HUES48 (cell line): Measurements from ENCODE around the gene HRAS.
A peak's percentile ranks its signal among the peaks of the same experiment; 100 is the strongest.
"Not testable (repeated sequence)": the region's sequence is repeated elsewhere in the genome, so short reads cannot be mapped to it uniquely, and the experiment has no call there.

ENCODE experiments used
- H3K27ac ChIP-seq: one replicate; pipeline ENCODE4 v1.7.0; 2013; ENCODE audit warnings: low read depth, low read length, inconsistent platforms
- H3K27me3 ChIP-seq: 2 replicates; pipeline ENCODE4 v1.6.1; 2013; ENCODE audit warnings: mild to moderate bottlenecking, low read length; ENCODE audit not compliant: control insufficient read depth, insufficient read depth
- H3K36me3 ChIP-seq: 2 replicates; pipeline ENCODE4 v1.6.1; 2013; ENCODE audit warnings: low read length; ENCODE audit not compliant: control insufficient read depth, insufficient read depth
- H3K4me1 ChIP-seq: 2 replicates; pipeline ENCODE4 v1.6.1; 2013; ENCODE audit warnings: mild to moderate bottlenecking, low read length; ENCODE audit not compliant: control insufficient read depth, insufficient read depth
- H3K4me3 ChIP-seq: 2 replicates; pipeline ENCODE4 v1.5.1; 2013; ENCODE audit warnings: mild to moderate bottlenecking, low read depth, low read length
- H3K9ac ChIP-seq: 2 replicates; pipeline ENCODE4 v1.6.1; 2013; ENCODE audit warnings: mild to moderate bottlenecking, low read depth, low read length, moderate library complexity
- H3K9me3 ChIP-seq: 2 replicates; pipeline ENCODE4 v1.6.1; 2013; ENCODE audit warnings: low read length; ENCODE audit not compliant: control insufficient read depth, insufficient read depth

HRAS gene

GRCh38 chr11:528815-529727, 6.3 kb downstream of the HRAS start:
- Histone ChIP-seq H3K36me3 (peaks cover 26% of the 10 kb centered on the region), H3K27ac (no peak overlapping the region), H3K9ac (no peak overlapping the region), H3K27me3 (no peaks in the 10 kb centered on the region), H3K9me3 (no peaks in the 10 kb centered on the region), H3K4me1 (no peaks in the 10 kb centered on the region), H3K4me3 (no peak overlapping the region)

- H3K27ac ChIP-seq: no peak overlapping the region
- no peaks in the 10 kb centered on the region for H3K9me3 ChIP-seq
- H3K27me3 ChIP-seq: no peaks in the 10 kb centered on the region
- peaks cover 18% of the 10 kb centered on the region for H3K36me3 ChIP-seq
- no peak overlapping the region for H3K4me3 ChIP-seq
- no peaks in the 10 kb centered on the region for H3K4me1 ChIP-seq
- no peak overlapping the region for H3K9ac ChIP-seq
These were observed 7.1 kb downstream of the HRAS start for GRCh38 chr11:528166-528814.

DNA sequence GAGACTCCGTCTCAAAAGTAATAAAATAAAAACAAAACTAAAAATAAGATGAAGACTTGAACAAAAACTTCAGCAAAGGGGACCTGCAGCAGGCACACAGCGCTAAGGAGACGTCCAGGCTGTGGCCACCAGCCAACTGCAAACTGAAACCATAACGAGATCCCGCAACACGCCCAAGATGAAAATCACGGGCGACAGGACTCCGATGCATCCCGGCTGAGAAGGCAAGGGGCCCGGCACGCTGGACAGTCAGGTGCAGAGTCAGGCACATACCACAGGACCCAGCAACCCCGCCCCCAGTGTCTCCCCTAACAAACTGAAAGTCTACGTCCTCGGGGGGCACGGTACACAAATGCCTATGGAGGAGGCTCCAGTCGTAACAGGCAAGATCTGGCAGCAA, 9.2 kb downstream of the HRAS start:
- Histone ChIP-seq H3K27ac (no peak overlapping the region), H3K9me3 (no peaks in the 10 kb centered on the region), H3K4me3 (no peak overlapping the region), H3K27me3 (no peaks in the 10 kb centered on the region), H3K9ac (no peak overlapping the region), H3K36me3 (no peaks in the 10 kb centered on the region), H3K4me1 (no peaks in the 10 kb centered on the region)

- Histone ChIP-seq H3K27ac (no peak overlapping the region), H3K27me3 (no peaks in the 10 kb centered on the region), H3K9ac (no peak overlapping the region), H3K9me3 (peaks cover 3% of the 10 kb centered on the region; the same call in 1 of the 2 replicates), H3K4me3 (no peak overlapping the region), H3K4me1 (no peaks in the 10 kb centered on the region), H3K36me3 (no peaks in the 10 kb centered on the region)
These were observed 14.1 kb downstream of the HRAS start for GRCh38 chr11:521177-521688.

- Histone ChIP-seq H3K27ac (no peak overlapping the region), H3K4me1 (no peaks in the 10 kb centered on the region), H3K9ac (no peak overlapping the region), H3K36me3 (no peaks in the 10 kb centered on the region), H3K4me3 (no peak overlapping the region), H3K27me3 (no peaks in the 10 kb centered on the region), H3K9me3 (peaks cover 3% of the 10 kb centered on the region; the same call in 1 of the 2 replicates)
These were observed 14.8 kb downstream of the HRAS start for GRCh38 chr11:520428-521176.

DNA sequence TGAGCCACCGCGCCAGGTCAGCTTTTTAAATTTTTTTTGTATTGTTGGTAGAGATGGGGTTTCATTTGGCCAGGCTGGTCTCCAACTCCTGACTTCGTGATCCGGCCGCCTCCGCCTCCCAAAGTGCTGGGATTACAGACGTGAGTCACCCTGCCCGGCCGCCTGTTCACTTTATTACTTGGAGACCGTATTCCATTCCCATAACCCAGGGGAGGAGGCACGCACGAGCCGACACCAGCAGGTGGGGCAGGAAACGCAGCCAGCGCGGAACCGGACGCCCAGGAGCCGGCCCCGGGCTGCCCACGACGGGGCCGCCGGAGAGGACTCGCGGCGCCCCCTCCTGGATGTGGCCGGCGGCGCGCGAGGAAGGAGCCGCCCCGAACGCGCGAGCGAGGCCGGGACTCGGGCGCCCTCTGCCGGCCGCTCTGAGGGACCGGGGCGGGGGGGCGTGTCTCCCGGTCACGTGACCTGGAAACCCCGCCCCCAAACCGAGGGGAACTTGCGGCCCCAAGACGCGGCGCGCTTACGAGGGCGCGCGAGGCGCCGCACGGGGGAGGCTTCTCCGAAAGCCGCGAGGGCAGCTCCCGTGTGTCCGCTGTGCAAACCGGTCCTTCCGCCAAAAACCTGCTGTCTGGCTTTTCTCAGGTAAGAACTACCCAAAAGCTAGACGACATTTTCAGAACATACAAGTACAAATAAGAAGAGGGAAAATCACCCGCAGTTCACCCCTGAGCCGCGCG, 16.7 kb downstream of the HRAS start:
- H3K36me3 ChIP-seq: no peaks in the 10 kb centered on the region
- H3K4me3 ChIP-seq: peak overlapping the region; percentile 37; the same call in 1 of the 2 replicates
- no peak overlapping the region for H3K27ac ChIP-seq
- H3K27me3 ChIP-seq: no peaks in the 10 kb centered on the region
- H3K9me3 ChIP-seq: peaks cover 3% of the 10 kb centered on the region; the same call in 1 of the 2 replicates
- H3K9ac ChIP-seq: no peak overlapping the region
- H3K4me1 ChIP-seq: no peaks in the 10 kb centered on the region

DNA sequence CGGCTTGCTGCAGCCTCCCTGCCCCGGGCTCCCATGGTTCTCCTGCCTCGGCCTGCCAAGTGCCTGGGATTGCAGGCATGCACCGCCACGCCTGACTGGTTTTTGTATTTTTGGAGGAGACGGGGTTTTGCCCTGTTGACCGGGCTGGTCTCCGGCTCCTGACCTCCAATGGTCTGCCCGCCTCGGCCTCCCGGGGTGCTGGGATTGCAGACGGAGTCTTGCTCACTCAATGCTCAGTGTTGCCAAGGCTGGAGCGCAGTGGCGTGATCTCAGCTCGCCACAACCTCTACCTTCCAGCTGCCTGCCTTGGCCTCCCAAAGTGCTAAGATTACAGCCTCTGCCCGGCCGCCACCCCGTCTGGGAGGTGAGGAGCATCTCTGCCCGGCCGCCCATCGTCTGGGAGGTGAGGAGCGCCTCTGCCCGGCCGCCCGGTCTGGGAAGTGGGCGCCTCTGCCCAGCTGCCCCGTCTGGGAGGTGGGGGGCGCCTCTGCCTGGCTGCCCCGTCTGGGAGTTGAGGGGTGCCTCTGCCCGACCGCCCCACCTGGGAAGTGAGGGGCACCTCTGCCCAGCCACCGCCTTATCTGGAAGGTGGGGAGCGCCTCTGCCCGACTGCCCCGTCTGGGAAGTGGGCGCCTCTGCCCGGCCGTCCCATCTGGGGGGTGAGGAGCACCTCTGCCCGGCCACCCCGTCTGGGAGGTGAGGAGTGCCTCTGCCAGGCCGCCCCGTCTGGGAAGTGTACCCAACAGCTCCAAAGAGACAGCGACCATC, 18.3 kb downstream of the HRAS start:
- H3K4me1 ChIP-seq, H3K27me3 ChIP-seq, H3K36me3 ChIP-seq, H3K9ac ChIP-seq, H3K9me3 ChIP-seq, H3K4me3 ChIP-seq, H3K27ac ChIP-seq: not testable (repeated sequence)

GRCh38 chr11:516400-516799, 19.0 kb downstream of the HRAS start:
- Histone ChIP-seq H3K9ac (no peak overlapping the region), H3K4me3 (no peak overlapping the region), H3K9me3 (peaks cover 3% of the 10 kb centered on the region; the same call in 1 of the 2 replicates), H3K36me3 (no peaks in the 10 kb centered on the region), H3K27ac (no peak overlapping the region), H3K27me3 (no peaks in the 10 kb centered on the region), H3K4me1 (no peaks in the 10 kb centered on the region)

DNA sequence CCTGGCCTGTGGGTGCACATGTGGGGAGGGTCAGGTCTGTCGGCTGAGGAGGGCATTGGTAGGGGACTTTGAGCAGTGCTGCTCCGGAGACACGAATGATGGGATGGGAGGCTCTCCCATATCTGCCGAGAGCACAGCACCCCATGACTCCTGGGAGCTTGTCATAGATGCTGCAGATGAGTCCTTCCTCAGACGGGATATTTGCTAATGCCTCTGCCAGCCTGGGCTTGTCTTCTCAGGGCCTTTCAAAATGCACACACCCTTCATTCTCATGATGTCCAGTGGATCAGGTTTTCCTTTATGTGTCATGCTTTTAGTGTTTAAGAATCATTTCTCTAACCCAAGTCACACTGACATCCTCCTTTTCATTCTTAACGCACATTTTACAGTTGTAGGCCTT, 20.2 kb downstream of the HRAS start:
- Histone ChIP-seq H3K27me3 (no peaks in the 10 kb centered on the region), H3K9me3 (peaks cover 3% of the 10 kb centered on the region; the same call in 1 of the 2 replicates), H3K4me3 (no peak overlapping the region), H3K4me1 (no peaks in the 10 kb centered on the region), H3K36me3 (no peaks in the 10 kb centered on the region), H3K9ac (no peak overlapping the region), H3K27ac (no peak overlapping the region)

- peaks cover 3% of the 10 kb centered on the region; the same call in 1 of the 2 replicates for H3K9me3 ChIP-seq
- H3K4me3 ChIP-seq: no peak overlapping the region
- H3K36me3 ChIP-seq: peaks cover 4% of the 10 kb centered on the region; the same call in 1 of the 2 replicates
- H3K27ac ChIP-seq: no peak overlapping the region
- H3K27me3 ChIP-seq: no peaks in the 10 kb centered on the region
- H3K9ac ChIP-seq: no peak overlapping the region
- no peaks in the 10 kb centered on the region for H3K4me1 ChIP-seq
These were observed 20.8 kb downstream of the HRAS start for GRCh38 chr11:514606-515005.
